ENCODE results near the gene GPR82. TPM values are rescaled to one million over a fixed set of nuclear protein-coding genes. Genes with fewer than 3 reads are reported as not detected.
"Not testable (repeated sequence)": the region's sequence is repeated elsewhere in the genome, so short reads cannot be mapped to it uniquely, and the experiment has no call there.

The GPR82 gene, protein sequence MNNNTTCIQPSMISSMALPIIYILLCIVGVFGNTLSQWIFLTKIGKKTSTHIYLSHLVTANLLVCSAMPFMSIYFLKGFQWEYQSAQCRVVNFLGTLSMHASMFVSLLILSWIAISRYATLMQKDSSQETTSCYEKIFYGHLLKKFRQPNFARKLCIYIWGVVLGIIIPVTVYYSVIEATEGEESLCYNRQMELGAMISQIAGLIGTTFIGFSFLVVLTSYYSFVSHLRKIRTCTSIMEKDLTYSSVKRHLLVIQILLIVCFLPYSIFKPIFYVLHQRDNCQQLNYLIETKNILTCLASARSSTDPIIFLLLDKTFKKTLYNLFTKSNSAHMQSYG
- not detected in 2 replicates for total RNA-seq
- long read RNA-seq = 0 reads

DNA sequence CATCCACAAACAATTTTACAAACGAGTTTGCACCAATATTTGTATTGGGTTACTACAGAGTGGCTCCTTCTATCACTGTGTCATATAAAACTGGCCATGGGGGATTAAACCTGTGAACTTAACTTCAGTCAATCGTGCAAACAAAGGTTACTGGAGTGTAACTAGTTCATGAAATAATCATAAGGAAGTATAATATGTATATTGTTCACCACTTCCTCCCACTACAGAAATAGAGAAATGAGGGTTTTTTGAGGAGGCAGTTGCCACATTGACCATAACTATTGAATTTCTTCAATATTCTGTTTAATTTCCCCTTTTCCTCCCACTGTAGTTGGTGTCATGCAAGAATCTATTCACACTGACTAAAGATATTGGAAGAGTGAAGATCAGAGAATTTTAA, at the start of gene GPR82:
TSS of gene GPR82 (plus strand) at position 356 of the 400 bp plus-strand sequence. CDS start 2,846 bp downstream, outside the sequence.
- DNase-seq (ENCODE audit: extremely low spot score, unreplicated experiment) = no peak
- TF ChIP-seq, protein P1, sequence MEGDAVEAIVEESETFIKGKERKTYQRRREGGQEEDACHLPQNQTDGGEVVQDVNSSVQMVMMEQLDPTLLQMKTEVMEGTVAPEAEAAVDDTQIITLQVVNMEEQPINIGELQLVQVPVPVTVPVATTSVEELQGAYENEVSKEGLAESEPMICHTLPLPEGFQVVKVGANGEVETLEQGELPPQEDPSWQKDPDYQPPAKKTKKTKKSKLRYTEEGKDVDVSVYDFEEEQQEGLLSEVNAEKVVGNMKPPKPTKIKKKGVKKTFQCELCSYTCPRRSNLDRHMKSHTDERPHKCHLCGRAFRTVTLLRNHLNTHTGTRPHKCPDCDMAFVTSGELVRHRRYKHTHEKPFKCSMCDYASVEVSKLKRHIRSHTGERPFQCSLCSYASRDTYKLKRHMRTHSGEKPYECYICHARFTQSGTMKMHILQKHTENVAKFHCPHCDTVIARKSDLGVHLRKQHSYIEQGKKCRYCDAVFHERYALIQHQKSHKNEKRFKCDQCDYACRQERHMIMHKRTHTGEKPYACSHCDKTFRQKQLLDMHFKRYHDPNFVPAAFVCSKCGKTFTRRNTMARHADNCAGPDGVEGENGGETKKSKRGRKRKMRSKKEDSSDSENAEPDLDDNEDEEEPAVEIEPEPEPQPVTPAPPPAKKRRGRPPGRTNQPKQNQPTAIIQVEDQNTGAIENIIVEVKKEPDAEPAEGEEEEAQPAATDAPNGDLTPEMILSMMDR (IDR thresholded peaks at IDR 0.05) = no peak
- H3K27me3 Mint-ChIP-seq (ENCODE audit: unreplicated experiment) = no peaks in the 10 kb centered on the region

DNA sequence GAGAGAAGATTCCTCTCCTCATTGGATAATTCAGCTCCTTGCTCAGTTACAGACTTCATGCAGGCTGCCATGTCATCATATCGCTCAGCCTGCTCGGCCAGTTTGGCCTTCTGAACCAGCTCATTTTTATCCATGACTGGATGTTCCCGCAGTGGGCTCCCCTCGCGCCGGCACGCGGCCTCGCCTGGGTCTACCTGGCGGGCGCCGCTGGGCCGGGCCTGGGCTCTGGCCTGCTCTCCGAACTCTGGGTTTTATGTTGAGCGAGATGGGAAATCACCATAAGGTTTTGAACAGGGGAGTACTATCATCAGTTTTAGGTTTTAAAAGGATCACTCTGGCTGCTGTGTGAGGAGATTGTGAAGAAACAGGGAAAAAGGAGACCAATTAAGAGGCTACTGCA, 47.6 kb upstream of the GPR82 start:
- DNase-seq (ENCODE audit: extremely low spot score, unreplicated experiment); H3K27me3 Mint-ChIP-seq (ENCODE audit: unreplicated experiment); H3K9me3 Mint-ChIP-seq (ENCODE audit: unreplicated experiment); H3K36me3 Mint-ChIP-seq (ENCODE audit: unreplicated experiment); H3K4me3 Mint-ChIP-seq (ENCODE audit: unreplicated experiment); H3K27ac Mint-ChIP-seq (ENCODE audit: unreplicated experiment); H3K4me1 Mint-ChIP-seq (ENCODE audit: unreplicated experiment): not testable (repeated sequence)

More for the DNA sequence above, at the start of gene GPR82:
- no peak within 1 kb of the TSS for H3K27ac Mint-ChIP-seq (ENCODE audit: unreplicated experiment)
- no peaks in the 10 kb centered on the region for H3K4me1 Mint-ChIP-seq (ENCODE audit: unreplicated experiment)
- peaks cover 11% of the 10 kb centered on the region for H3K36me3 Mint-ChIP-seq (ENCODE audit: unreplicated experiment)
- no peak within 1 kb of the TSS for H3K4me3 Mint-ChIP-seq (ENCODE audit: unreplicated experiment)
- H3K9me3 Mint-ChIP-seq (ENCODE audit: unreplicated experiment) = peaks cover 8% of the 10 kb centered on the region

DNA sequence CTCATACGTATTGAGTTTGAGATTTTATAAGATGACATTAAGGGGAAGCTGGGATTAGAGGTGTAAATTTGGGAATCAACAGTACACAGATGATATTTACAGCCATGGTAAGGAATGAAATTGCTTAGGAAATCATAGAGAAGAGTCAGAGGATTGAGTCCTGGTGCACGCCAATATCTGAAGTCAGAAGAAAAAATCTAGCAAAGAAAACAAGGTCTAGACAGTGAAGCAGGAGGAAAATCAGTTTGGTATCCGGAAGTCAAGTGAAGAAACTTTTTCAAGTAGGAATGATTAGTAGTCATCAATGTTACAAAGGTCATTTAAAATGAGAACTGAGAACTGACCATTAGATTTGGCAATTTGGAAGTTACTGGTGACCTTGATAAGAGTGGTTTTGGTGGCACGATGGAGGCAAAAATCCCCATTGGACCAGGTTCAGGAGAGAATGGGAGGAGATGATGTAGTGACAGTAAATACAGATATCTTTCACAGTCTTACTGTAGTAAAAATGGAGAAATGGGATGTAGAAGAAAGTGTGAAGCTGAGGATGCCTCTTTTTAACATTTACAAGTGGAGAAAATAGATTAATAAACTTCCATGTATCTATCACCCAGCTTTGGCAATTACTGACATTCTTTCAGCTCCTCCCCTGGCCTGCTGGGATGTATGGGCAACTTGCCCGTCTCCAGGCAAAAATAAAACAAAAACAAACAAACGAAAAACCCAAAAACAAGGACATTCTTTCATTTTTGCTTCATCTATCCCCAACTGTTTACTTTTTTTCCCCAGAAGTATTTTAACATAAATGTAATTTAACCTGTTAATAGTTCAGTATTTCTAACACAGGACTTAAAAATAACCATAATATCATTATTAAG, 46.6 kb upstream of the GPR82 start:
- TF ChIP-seq, protein P1 (IDR thresholded peaks at IDR 0.05) = no peak
- no peak for DNase-seq (ENCODE audit: extremely low spot score, unreplicated experiment)
- Mint-ChIP-seq H3K4me1 (ENCODE audit: unreplicated experiment) (peaks cover 2% of the 10 kb centered on the region), H3K27ac (ENCODE audit: unreplicated experiment) (no peak overlapping the region), H3K4me3 (ENCODE audit: unreplicated experiment) (no peak overlapping the region), H3K36me3 (ENCODE audit: unreplicated experiment) (no peaks in the 10 kb centered on the region), H3K27me3 (ENCODE audit: unreplicated experiment) (no peaks in the 10 kb centered on the region), H3K9me3 (ENCODE audit: unreplicated experiment) (no peaks in the 10 kb centered on the region)

DNA sequence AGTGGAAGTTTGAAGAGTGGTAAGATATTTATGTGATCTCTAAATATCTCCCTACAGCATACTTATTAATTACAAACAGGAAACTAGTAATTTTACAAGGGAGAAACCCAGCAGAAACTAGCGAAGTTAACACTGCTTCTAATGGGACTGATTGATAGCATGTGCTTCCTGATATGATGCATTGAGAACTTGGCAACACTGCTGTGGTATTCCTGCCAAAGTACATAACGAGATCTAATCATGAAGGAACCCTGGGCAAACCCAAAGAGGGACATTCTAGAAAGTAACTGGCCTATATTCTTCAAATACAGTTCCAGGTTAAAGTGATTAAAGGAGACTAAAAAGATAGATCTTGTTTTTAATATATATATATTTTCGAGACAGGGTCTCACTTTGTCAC, 39.8 kb upstream of the GPR82 start:
- no peak for DNase-seq (ENCODE audit: extremely low spot score, unreplicated experiment)
- TF ChIP-seq, protein P1 (IDR thresholded peaks at IDR 0.05) = no peak

DNA sequence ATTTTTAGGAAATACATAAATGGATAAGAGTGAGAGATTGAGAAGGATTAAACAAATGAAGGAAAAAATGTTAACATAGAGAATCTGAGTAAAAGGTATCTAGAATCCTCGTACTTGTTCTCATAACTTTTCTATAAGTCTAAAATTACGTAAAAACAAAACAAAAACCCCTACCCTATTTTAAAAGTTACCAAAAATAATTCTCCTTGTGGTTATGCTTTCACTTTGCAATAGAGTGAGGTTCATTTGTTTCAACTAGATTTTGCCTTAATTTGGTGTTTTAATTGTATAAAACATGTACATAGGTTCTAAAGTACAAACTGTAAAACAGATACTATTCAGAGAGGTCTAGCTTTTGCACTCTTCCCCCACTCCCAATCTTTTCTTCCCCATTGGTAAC, 39.0 kb upstream of the GPR82 start:
- no peaks in the 10 kb centered on the region for H3K27me3 Mint-ChIP-seq (ENCODE audit: unreplicated experiment)
- no peaks in the 10 kb centered on the region for H3K9me3 Mint-ChIP-seq (ENCODE audit: unreplicated experiment)
- H3K4me1 Mint-ChIP-seq (ENCODE audit: unreplicated experiment) = no peaks in the 10 kb centered on the region
- H3K27ac Mint-ChIP-seq (ENCODE audit: unreplicated experiment) = no peak overlapping the region
- TF ChIP-seq, protein P1 (IDR thresholded peaks at IDR 0.05) = no peak
- H3K36me3 Mint-ChIP-seq (ENCODE audit: unreplicated experiment) = no peaks in the 10 kb centered on the region
- no peak for DNase-seq (ENCODE audit: extremely low spot score, unreplicated experiment)
- no peak overlapping the region for H3K4me3 Mint-ChIP-seq (ENCODE audit: unreplicated experiment)

More for the DNA sequence above, 39.8 kb upstream of the GPR82 start:
- no peak overlapping the region for H3K27ac Mint-ChIP-seq (ENCODE audit: unreplicated experiment)
- H3K36me3 Mint-ChIP-seq (ENCODE audit: unreplicated experiment) = no peaks in the 10 kb centered on the region
- H3K27me3 Mint-ChIP-seq (ENCODE audit: unreplicated experiment) = no peaks in the 10 kb centered on the region
- H3K4me3 Mint-ChIP-seq (ENCODE audit: unreplicated experiment) = no peak overlapping the region
- H3K9me3 Mint-ChIP-seq (ENCODE audit: unreplicated experiment) = no peaks in the 10 kb centered on the region
- no peaks in the 10 kb centered on the region for H3K4me1 Mint-ChIP-seq (ENCODE audit: unreplicated experiment)

All from osteocyte (in vitro differentiated cells).